HG02798 (cell line): ENCODE data around the gene NEO1.

ENCODE experiments used
- ATAC-seq: cut with Tn5 transposase; IDR thresholded peaks from one replicate; pipeline ENCODE4 v1.9.1; 2021; ENCODE audit warnings: mild to moderate bottlenecking; ENCODE audit not compliant: unreplicated experiment, poor library complexity

NEO1 gene

DNA sequence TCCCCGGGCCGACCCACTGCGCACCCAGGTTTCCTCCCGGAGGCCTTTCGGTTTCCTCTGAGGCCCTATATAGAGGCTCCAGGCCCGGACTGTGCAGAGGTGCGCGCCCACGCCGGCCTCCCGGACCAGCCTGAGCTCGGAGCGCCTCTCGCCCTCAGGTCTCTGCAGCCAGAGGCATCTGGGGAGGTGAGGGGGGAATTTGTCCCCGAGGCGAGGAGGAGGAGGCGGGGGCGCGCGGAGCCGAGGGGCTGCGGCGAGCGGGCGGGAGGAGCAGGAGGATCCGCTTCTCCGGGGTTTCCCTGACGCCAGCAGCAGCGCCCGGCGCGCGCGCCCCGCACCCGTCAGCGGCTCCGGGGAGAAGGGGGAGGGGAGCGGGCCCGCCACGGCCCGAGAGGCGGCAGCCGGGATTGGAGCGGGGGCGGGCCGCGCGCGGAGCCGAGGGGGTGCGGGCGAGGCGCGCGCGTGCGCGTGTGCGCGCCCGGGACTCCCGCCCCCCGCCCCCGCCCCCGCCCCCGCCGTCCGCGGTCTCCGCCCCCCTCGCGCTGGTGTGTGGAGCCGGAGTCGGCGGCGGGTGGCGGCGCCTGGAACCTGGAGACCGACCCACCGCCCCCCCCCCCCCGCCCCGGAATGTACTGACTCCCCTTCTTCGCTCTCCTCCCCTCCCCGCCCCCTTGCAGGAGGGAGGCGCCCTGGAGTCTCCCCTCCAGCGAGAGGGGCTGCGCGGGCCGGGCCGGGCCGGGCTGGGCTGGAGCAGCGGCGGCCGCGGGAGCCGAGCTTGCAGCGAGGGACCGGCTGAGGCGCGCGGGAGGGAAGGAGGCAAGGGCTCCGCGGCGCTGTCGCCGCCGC lies at the start of gene NEO1:
TSS of gene NEO1 (plus strand) at position 657 of the 846 bp plus-strand sequence. CDS start 213 bp downstream, outside the sequence.
- ATAC-seq = peak; percentile 66

DNA sequence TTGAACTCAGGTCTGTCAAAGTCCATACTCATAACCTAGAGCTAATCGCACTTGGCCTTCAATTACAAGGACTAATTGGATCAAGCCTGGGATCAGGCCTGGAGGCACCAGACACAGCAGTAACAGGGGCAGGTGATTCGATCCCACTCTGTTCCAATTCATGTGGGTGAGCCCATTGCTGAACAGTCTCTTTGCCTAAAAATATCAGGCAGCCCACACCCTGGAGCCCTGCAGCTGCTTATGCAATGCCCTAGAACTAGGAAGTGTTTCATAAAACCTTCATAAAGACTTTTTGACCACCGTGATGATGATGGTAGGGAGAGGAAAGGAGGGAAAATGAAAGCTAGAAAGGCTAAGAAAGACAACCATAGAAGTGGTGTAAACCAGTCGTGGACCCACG lies 47.8 kb upstream of the NEO1 start:
- ATAC-seq = no peak

GRCh38 chr15:73005032-73005431 lies 47.2 kb upstream of the NEO1 start:
- ATAC-seq = no peak

- no peak for ATAC-seq
Observed at GRCh38 chr15:73005446-73005845, 46.8 kb upstream of the NEO1 start.

- ATAC-seq = no peak
Observed at GRCh38 chr15:73006523-73006922, 45.7 kb upstream of the NEO1 start.

DNA sequence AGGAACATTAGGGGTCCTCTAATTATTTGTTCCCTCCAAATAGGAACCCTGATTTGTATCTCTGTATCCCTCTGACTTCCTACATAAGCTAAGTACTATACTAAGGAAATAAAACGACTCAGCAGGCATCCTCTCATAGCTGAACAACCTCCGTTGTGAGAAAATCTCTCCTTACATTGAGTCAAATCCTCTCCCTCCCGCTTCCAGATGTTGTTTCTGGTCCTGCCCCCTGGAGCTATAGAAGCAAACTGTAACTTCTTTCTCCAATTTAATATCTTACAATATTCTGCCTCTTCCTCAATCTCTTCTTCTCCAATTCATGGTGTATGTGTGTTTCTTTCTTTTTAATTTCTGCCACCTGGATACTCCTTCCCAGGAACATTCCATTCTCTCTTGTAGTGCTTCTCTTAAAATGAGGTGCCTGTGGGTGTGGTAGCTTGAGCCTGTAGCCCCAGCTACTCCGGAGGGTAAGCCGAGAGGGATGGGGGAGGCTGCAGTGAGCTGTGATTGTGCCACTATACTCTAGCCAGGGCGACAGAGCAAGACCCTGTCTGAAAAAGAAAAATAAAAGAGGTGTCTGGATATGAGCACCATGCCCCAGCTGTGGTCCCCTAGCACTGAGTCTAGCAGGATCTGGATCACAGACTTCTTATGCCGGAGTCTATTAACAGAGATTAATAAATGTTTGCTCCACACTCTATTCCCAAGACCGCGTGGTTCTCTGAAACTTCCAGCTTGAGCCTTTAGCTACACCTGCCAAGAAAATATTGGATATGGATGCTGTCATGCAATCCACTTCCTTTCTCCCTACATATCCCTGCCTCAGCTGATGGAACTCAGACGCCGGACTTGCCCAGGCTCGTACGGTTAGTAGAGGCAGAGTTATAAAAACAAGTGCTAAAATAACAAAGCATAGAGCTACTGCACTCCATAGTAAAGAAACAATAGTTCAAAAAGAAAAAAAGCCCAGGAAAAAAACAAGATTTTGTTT lies 42.9 kb upstream of the NEO1 start:
- no peak for ATAC-seq

DNA sequence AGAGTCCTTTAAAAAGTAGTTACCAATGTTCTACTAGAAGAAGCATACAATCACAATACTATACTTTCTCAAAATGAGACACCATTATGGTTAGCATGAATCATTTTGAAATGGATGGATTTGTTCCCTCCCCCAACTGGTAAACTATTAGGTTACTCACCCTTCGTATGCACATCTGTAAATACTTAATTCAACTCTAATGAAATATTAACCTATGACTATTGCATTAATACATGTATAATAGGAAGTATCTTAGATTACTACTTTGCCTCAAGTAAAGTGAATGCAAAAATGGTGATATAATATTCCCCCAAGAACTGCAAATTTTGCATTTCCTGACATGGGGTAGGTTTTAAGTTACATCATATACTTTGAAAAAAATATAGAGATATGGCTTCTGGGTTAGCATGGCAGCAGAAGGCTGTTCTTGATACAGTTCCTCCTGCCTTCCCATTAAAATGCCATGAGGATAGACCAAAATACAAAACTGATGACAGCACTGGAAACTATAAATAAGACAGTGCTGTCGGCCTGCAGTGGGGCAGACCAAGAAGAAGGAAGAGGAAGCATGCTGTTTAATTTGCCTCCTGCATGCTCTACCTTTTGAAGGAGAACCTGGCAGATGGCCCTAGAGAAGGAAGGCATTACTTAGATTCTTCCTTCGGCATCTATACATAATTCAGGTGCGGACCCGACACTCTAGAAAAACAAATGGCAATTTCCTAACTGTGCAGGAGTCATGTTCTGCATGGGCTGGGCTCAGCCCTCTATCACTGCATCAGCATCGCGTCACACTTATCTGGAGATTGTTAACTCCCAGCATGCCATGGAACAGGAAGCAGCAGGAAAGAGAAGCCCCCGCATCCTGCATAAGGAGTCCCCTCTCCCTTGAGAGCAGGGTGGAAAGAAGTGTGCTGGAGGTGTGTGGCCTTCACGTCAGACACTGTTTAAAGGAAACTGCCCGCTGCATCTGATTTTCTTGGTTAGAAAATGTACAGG lies 41.8 kb upstream of the NEO1 start:
- ATAC-seq = no peak

DNA sequence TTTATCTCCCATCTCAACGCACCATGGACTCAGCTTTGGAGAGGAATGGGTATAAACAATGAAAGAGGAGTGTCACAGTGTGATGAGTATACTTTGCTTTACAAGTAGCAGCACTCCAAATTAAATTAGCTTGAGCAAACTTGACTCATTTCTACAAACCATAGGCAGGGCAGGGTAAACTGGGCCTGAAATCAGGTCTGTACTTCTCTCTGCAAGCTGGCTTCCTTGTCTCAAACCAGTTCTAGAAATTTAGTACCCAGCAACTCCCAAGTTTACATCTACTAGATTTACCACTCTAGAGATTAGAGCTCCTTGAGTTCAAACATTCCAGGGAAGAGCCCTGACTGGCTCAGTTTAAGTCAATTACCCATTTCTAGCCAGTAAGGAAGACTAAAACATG lies 37.4 kb upstream of the NEO1 start:
- no peak for ATAC-seq

GRCh38 chr15:73015493-73015892 lies 36.8 kb upstream of the NEO1 start:
- ATAC-seq = no peak

GRCh38 chr15:73017987-73018386 lies 34.3 kb upstream of the NEO1 start:
- no peak for ATAC-seq

DNA sequence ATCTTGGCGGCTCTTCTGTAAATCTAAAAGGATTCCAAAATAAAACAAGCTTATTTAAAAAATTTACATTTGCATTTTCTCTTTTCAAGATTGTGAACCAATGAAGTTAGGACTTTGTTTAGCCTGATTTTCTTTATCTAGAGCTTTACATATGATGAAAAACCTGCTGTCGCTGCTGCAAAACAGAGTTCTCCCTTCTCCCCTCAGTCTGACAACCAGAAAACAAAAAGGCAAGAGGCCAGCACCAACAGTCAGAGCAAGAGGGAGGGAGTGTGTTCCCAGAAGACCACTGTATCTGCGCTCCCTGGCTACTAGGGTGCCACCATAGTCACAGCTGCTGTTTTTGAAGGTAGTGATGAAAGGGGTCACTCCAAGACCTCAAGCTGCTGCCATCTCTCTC lies 33.1 kb upstream of the NEO1 start:
- ATAC-seq = no peak

GRCh38 chr15:73019601-73020146 lies 32.6 kb upstream of the NEO1 start:
- ATAC-seq = no peak

DNA sequence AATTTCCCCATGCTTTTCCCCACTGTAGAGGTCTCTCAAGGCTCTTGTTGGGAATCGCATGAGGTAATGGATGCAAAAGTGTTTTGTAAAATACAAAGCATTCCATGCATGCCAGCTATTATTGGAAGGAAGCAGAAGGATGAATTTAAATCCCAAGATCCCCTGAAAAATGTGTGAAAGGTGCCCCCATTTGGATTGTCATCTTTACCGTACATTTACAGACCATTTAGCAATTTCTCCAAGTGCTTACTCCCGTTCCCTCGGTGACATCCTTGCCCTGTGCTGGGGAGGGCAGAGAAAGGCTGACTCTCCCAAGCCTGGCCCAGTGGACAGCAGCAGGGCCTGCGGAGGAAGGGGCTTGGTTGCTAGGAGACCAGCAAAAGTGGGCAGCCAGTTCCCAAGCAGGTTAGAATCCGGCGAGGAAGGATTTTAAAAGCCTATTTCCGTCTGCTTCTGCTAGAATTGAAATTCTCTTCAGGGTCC lies 31.1 kb upstream of the NEO1 start:
- no peak for ATAC-seq

GRCh38 chr15:73022161-73022560 lies 30.1 kb upstream of the NEO1 start:
- no peak for ATAC-seq

GRCh38 chr15:73023071-73023470 lies 29.2 kb upstream of the NEO1 start:
- ATAC-seq = no peak

DNA sequence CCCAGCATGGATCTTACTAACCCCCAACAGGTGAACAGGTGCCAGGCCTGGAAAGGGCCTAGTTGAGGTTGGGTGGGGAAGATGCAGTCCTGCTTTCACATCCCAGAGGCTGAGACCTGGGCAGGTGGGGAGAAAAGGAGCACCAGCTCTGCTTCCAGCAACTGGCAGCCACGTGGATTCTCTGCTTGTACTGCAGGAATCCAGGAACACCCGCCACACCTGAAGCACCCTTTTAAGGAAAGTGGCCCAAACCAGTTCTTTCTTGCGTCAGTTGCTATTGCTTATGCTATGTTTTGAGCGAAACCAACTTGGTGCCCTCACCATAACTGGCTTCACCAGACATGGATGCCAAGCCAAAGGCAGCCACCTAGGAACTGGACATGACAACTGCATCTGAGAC lies 28.1 kb upstream of the NEO1 start:
- ATAC-seq = no peak

GRCh38 chr15:73026511-73027054 lies 25.7 kb upstream of the NEO1 start:
- no peak for ATAC-seq

- ATAC-seq = no peak
Observed at GRCh38 chr15:73028031-73028430, 24.2 kb upstream of the NEO1 start.

DNA sequence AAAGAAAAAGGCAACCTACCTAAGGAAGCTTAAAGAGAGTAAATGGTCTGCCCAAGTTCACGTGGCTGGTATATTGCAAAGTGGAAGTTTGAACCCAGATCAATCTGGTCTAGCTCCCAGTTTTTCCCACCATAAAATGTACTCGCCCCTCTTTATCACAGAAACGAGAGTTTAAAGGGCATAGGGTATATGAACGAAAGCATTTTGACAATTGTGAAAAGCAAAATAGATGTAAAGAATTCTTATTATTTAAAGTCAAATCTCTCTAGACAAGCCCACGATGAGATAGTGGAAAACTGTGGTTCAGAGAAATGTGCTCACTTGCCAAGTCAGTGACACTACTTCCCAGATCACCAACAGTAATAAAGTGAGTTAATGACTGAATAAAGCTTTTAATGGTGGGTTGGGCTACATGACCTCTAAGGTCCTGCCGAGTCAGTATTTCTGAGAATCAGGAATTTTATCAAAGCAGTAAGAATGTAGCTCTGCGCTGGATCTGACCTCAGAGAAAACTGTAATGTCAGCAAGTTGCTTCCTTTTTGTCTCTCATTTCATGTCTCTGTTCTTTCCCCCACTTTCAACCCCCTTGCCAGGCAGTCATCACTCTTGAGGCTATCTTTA lies 23.3 kb upstream of the NEO1 start:
- no peak for ATAC-seq
